GM12878 (cell line): ENCODE data around the gene ARHGEF11. TPM values are rescaled to one million over a fixed set of nuclear protein-coding genes. Genes with fewer than 3 reads are reported as not detected.

ENCODE experiments used
- ATAC-seq: fragments of 200-7000 bp; cut with Tn5 transposase; 3 replicates; pipeline ENCODE4 v1.9.1; 2020; ENCODE audit warnings: mild to moderate bottlenecking, moderate library complexity
- BruUV-seq: library from RNA; stranded (reverse); fragments of 400-500 nt; replicated peaks from 2 replicates; lab custom pipeline; 2021; lab: Mats Ljungman, UMichigan
- CTCF ChIA-PET: fragments of 300-600 bp; sonication (Branson Sonifier 250); formaldehyde crosslinking; extraction: SDS; loops from one replicate; lab custom pipeline; 2021; ENCODE audit warnings: inconsistent platforms; lab: Yijun Ruan, JAX
- POLR2A ChIA-PET: fragments of 350-600 bp; formaldehyde crosslinking; extraction: SDS; loops from one replicate; lab custom pipeline; 2021; ENCODE audit warnings: inconsistent platforms; lab: Charles Lee
- RAD21 ChIA-PET: fragments of 300-600 bp; sonication (Branson Sonifier 250); formaldehyde crosslinking; loops from one replicate; lab custom pipeline; 2023; ENCODE audit warnings: antibody characterized with exemption; ENCODE audit not compliant: unreplicated experiment; lab: Charles Lee
- SMC1A ChIA-PET: fragments of 300-600 bp; sonication (Branson Sonifier 250); formaldehyde crosslinking; loops from one replicate; lab custom pipeline; 2023; ENCODE audit not compliant: unreplicated experiment, uncharacterized antibody; lab: Charles Lee
- DNase-seq: peaks from one replicate; pipeline ENCODE4 v3.0.0-alpha.2; 2011; ENCODE audit warnings: low read depth, low spot score
- FAIRE-seq: peaks from 3 replicates; lab custom pipeline; 2011; peaks lifted over from hg19 to GRCh38; lab: Jason Lieb, UNC
- H2AFZ ChIP-seq: 2 replicates; pipeline ENCODE4 v1.6.0; 2011; ENCODE audit warnings: low read depth, low read length, control low read depth; ENCODE audit not compliant: control insufficient read depth
- H3K27ac ChIP-seq: 2 replicates; pipeline ENCODE4 v1.5.1; 2011; ENCODE audit warnings: control low read depth; ENCODE audit not compliant: control insufficient read depth, insufficient read depth
- H3K27me3 ChIP-seq, 2 experiments: replicated peaks in 1 of 2; 2 replicates each; pipeline versions ENCODE4 v1.6.0 to v1.6.1; 2011; ENCODE audit warnings: low read length in 1 of 2; ENCODE audit not compliant: control insufficient read depth in 2 of 2, insufficient read depth in 2 of 2
- H3K36me3 ChIP-seq, 2 experiments: 2 replicates each; pipeline ENCODE4 v1.5.1; 2011; ENCODE audit warnings: low read length in 1 of 2; ENCODE audit not compliant: control insufficient read depth in 2 of 2, insufficient read depth in 2 of 2
- H3K4me1 ChIP-seq: 2 replicates; pipeline ENCODE4 v1.6.1; 2011; ENCODE audit warnings: mild to moderate bottlenecking, low read length, moderate library complexity, mixed read lengths; ENCODE audit not compliant: control insufficient read depth, insufficient read depth
- H3K4me2 ChIP-seq: 2 replicates; pipeline ENCODE4 v1.6.0; 2011; ENCODE audit warnings: control low read depth; ENCODE audit not compliant: control insufficient read depth, insufficient read depth
- H3K4me3 ChIP-seq: fragments of 200-600 bp; sonication (generic); 2 replicates; pipeline ENCODE4 v1.5.1; 2016
- H3K79me2 ChIP-seq: 2 replicates; pipeline ENCODE4 v1.6.0; 2011; ENCODE audit warnings: low read length; ENCODE audit not compliant: control insufficient read depth, insufficient read depth
- H3K9ac ChIP-seq: 2 replicates; pipeline ENCODE4 v1.8.0; 2011; ENCODE audit warnings: low read length, control low read depth, mixed read lengths; ENCODE audit not compliant: control insufficient read depth, insufficient read depth
- H3K9me3 ChIP-seq: replicated peaks from 3 replicates; pipeline ENCODE4 v1.5.1; 2011; ENCODE audit warnings: mild to moderate bottlenecking, low read length; ENCODE audit not compliant: control insufficient read depth, insufficient read depth
- H4K20me1 ChIP-seq: 2 replicates; pipeline ENCODE4 v1.6.0; 2011; ENCODE audit not compliant: control insufficient read depth, insufficient read depth
- ATF7 ChIP-seq: fragments of 450-650 bp; IDR thresholded peaks from 2 replicates; pipeline ENCODE4 v1.6.1; 2016; ENCODE audit warnings: low read depth, mild to moderate bottlenecking
- BHLHE40 ChIP-seq, 2 experiments: fragments of 450-650 bp in 1 of 2; IDR thresholded peaks; 2 replicates each; pipeline ENCODE4 v1.6.1; 2011 to 2017; ENCODE audit warnings: low read depth in 2 of 2, borderline replicate concordance in 1 of 2, improper control_type of control experiment in 1 of 2, low read length in 1 of 2, mild to moderate bottlenecking in 1 of 2
- IRF3 ChIP-seq: fragments of 450-650 bp; IDR thresholded peaks from 2 replicates; pipeline ENCODE4 v1.6.1; 2014; ENCODE audit warnings: mild to moderate bottlenecking
- KAT2A ChIP-seq: conservative IDR thresholded peaks from 2 replicates; pipeline ENCODE4 v1.6.1; 2011; ENCODE audit warnings: low read depth, low read length; ENCODE audit not compliant: control insufficient read depth
- MLLT1 ChIP-seq: fragments of 450-650 bp; IDR thresholded peaks from 2 replicates; pipeline ENCODE4 v1.6.1; 2016; ENCODE audit warnings: mild to moderate bottlenecking
- MYC ChIP-seq: IDR thresholded peaks from 2 replicates; pipeline ENCODE4 v1.6.1; 2011; ENCODE audit warnings: mild to moderate bottlenecking, low read length, moderate library complexity, inconsistent platforms; ENCODE audit not compliant: insufficient read depth, insufficient replicate concordance, insufficient read length, severe bottlenecking
- NR2C1 ChIP-seq: fragments of 450-650 bp; IDR thresholded peaks from 2 replicates; pipeline ENCODE4 v1.6.1; 2017; ENCODE audit warnings: antibody characterized with exemption, mild to moderate bottlenecking, moderate library complexity
- PAX5 ChIP-seq: IDR thresholded peaks from 2 replicates; pipeline ENCODE4 v1.6.1; 2011; ENCODE audit warnings: low read depth, low read length, borderline replicate concordance
- POLR2AphosphoS5 ChIP-seq: IDR thresholded peaks from 2 replicates; pipeline ENCODE4 v1.6.1; 2011; ENCODE audit warnings: mild to moderate bottlenecking, low read length, inconsistent platforms
- RAD21 ChIP-seq: IDR thresholded peaks from 2 replicates; pipeline ENCODE4 v1.6.1; 2011; ENCODE audit warnings: mild to moderate bottlenecking, low read depth, low read length, moderate library complexity; ENCODE audit not compliant: insufficient read depth
- SREBF2 ChIP-seq: IDR thresholded peaks from 2 replicates; pipeline ENCODE4 v1.6.1; 2012; ENCODE audit warnings: mild to moderate bottlenecking, low read length
- ZBTB11 ChIP-seq: fragments of 450-650 bp; formaldehyde crosslinking; IDR thresholded peaks from 2 replicates; pipeline ENCODE4 v1.5.0; 2022; ENCODE audit warnings: mild to moderate bottlenecking, missing genetic modification characterization
- WGBS: methylation state at CpG from one replicate; pipeline ENCODE4 v1.1.6; 2016; ENCODE audit warnings: low lambda C conversion rate; ENCODE audit not compliant: insufficient replicate concordance, insufficient coverage; ENCODE audit errors: missing lambda C conversion rate; 5-methylcytosine and 5-hydroxymethylcytosine counted together
- in situ Hi-C: fragments of 300-500 bp; cut with MboI; formaldehyde crosslinking; loops from 9 replicates; pipeline ENCODE4 v1.14.3; 2018; ENCODE audit warnings: mixed read lengths
- intact Hi-C: fragments of 100-400 bp; cut with micrococcal nuclease; formaldehyde crosslinking; loops from one replicate; pipeline ENCODE4 v1.14.2; 2022; ENCODE audit not compliant: unreplicated experiment
- polyA plus RNA-seq, 11 experiments: library from polyadenylated mRNA; depleted of rRNA in 4 of 11; unstranded in 6 of 11; stranded (reverse) in 5 of 11; fragments of >200 nt; fragmentation: Nextera tagmentation in 4 of 11; fragmentation: Illumina TruSeq in 1 of 11; extraction: Ambion mirVana in 4 of 11; extraction: Trizol in 1 of 11; gene quantifications; 1 replicate in 1 of 11; 2 replicates in 10 of 11; pipeline versions ENCODE4 v1.2.1 to v1.2.3, GENCODE V29; 2011 to 2016; ENCODE audit warnings: inconsistent platforms in 2 of 11, missing spikeins in 2 of 11, low read depth in 1 of 11
- total RNA-seq, 4 experiments: library from RNA; depleted of rRNA in 3 of 4; stranded (reverse); fragments of >200 nt in 3 of 4; fragmentation: Illumina TruSeq in 1 of 4; extraction: Trizol in 1 of 4; gene quantifications; 2 replicates each; pipeline versions ENCODE4 v1.2.1 to v1.2.3, GENCODE V29; 2013 to 2021

Gene ARHGEF11
- total and polyA plus RNA-seq, 10 of the 15 experiments (the other 5 are each of a cell fraction or from before 2014, with no cell fraction given) = 0.05 to 12.7 (median 1.8) TPM

- ATAC-seq (no peak), DNase-seq (no peak), FAIRE-seq (no peak)
- BruUV-seq = no TSS peak
- CTCF ChIA-PET = no interaction called here
- in situ Hi-C loops = no loop called here
- SMC1A ChIA-PET = no interaction called here
- no peak for TF ChIP-seq NR2C1
- TF ChIP-seq ATF7 = no peak
- no peak for TF ChIP-seq POLR2AphosphoS5
- no peak for TF ChIP-seq KAT2A
- TF ChIP-seq RAD21 = no peak
- no peak for TF ChIP-seq MYC
- no peak for TF ChIP-seq ZBTB11 (CRISPR knock-in tag)
- no peak for TF ChIP-seq PAX5
- TF ChIP-seq IRF3 = no peak
- TF ChIP-seq MLLT1 = no peak
- TF ChIP-seq BHLHE40 (IDR thresholded peaks at IDR 0.05; ENCODE audit: borderline replicate concordance in 1 of 2, low read depth in 2 of 2, low read length in 1 of 2) = no peak
- no peak for TF ChIP-seq SREBF2
- H3K4me3 ChIP-seq = no peak overlapping the region
- 74% methylated on average over 7 of the region's 7 CpGs for WGBS
- H4K20me1 ChIP-seq = no peaks in the 10 kb centered on the region
- H3K27me3 ChIP-seq = no peaks in the 10 kb centered on the region
- H3K4me2 ChIP-seq = no peak overlapping the region
- no peaks in the 10 kb centered on the region; the same call in 1 of the 2 replicates for H3K79me2 ChIP-seq
- RAD21 ChIA-PET = no interaction called here
- no peak overlapping the region for H3K9ac ChIP-seq
- H3K27ac ChIP-seq = no peak overlapping the region
- POLR2A ChIA-PET = no interaction called here
- no peaks in the 10 kb centered on the region for H3K4me1 ChIP-seq
- intact Hi-C loops = no loop called here
- H3K36me3 ChIP-seq = no peaks in the 10 kb centered on the region; a peak in 2 of 4 replicates
- no peak overlapping the region for H2AFZ ChIP-seq
- no peaks in the 10 kb centered on the region for H3K9me3 ChIP-seq
These were observed 53.3 kb downstream of the ARHGEF11 start for GRCh38 chr1:156992215-156992614.
